Measurements from ENCODE around the gene SPP1.

GRCh38 chr4:88015659-88016295 is 40.3 kb downstream of the SPP1 start:
- TF ChIP-seq, protein P1, sequence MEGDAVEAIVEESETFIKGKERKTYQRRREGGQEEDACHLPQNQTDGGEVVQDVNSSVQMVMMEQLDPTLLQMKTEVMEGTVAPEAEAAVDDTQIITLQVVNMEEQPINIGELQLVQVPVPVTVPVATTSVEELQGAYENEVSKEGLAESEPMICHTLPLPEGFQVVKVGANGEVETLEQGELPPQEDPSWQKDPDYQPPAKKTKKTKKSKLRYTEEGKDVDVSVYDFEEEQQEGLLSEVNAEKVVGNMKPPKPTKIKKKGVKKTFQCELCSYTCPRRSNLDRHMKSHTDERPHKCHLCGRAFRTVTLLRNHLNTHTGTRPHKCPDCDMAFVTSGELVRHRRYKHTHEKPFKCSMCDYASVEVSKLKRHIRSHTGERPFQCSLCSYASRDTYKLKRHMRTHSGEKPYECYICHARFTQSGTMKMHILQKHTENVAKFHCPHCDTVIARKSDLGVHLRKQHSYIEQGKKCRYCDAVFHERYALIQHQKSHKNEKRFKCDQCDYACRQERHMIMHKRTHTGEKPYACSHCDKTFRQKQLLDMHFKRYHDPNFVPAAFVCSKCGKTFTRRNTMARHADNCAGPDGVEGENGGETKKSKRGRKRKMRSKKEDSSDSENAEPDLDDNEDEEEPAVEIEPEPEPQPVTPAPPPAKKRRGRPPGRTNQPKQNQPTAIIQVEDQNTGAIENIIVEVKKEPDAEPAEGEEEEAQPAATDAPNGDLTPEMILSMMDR (IDR thresholded peaks at IDR 0.05; ENCODE audit: borderline replicate concordance, extremely low read depth, low read length, poor library complexity, severe bottlenecking) = no peak
- TF ChIP-seq EZH2 (IDR thresholded peaks at IDR 0.05; ENCODE audit: borderline replicate concordance, low read depth, low read length, severe bottlenecking) = no peak
